ENCODE results near the gene FIG4. TPM values are rescaled to one million over a fixed set of nuclear protein-coding genes. Genes with fewer than 3 reads are reported as not detected.
A peak's percentile ranks its signal among the peaks of the same experiment; 100 is the strongest.
"Not testable (repeated sequence)": the region's sequence is repeated elsewhere in the genome, so short reads cannot be mapped to it uniquely, and the experiment has no call there.

The FIG4 gene
- total and polyA plus RNA-seq, 2 experiments from 2014 or later: 8.8 to 11.5 TPM

GRCh38 chr6:109770047-109770446 lies 79.0 kb downstream of the FIG4 start:
- in situ Hi-C loops (cut with MboI): no loop called here
- no peak for DNase-seq

GRCh38 chr6:109770779-109771178 lies 79.7 kb downstream of the FIG4 start:
- WGBS, 2 experiments (ENCODE audit: low coverage in 1 of 2, low lambda C conversion rate in 2 of 2, missing lambda C conversion rate in 2 of 2): 67 to 80% methylated on average over 5 of the region's 5 CpGs
- Histone ChIP-seq H3K9me2 (ENCODE audit: insufficient read depth) (no peaks in the 10 kb centered on the region), H3K79me2 (ENCODE audit: insufficient read depth) (no peaks in the 10 kb centered on the region), H3K36me3 (ENCODE audit: low read depth) (no peaks in the 10 kb centered on the region), H3K4me2 (ENCODE audit: unreplicated experiment) (no peak overlapping the region), H3K27me3 (replicated peaks; ENCODE audit: insufficient read depth) (no peaks in the 10 kb centered on the region), H3F3A (ENCODE audit: insufficient read depth) (peaks cover 39% of the 10 kb centered on the region), H3K27ac (no peak overlapping the region), H3K9ac (no peak overlapping the region), H3K4me3 (no peak overlapping the region), H3K4me1 (ENCODE audit: insufficient read depth) (peaks cover 45% of the 10 kb centered on the region), H4K20me1 (ENCODE audit: insufficient read depth) (no peaks in the 10 kb centered on the region), H3K9me3 (ENCODE audit: low read depth) (no peaks in the 10 kb centered on the region), H2AFZ (no peak overlapping the region)
- in situ Hi-C loops (cut with MboI): no loop called here
- TF ChIP-seq EZH2 (IDR thresholded peaks at IDR 0.05; ENCODE audit: insufficient read depth, poor library complexity, severe bottlenecking) (no peak), EZH2phosphoT487 (IDR thresholded peaks at IDR 0.05; ENCODE audit: insufficient read depth, low read depth) (no peak)
- DNase-seq: no peak

More at GRCh38 chr6:109770047-109770446, 79.0 kb downstream of the FIG4 start:
- TF ChIP-seq EZH2 (IDR thresholded peaks at IDR 0.05; ENCODE audit: insufficient read depth, poor library complexity, severe bottlenecking) (no peak), EZH2phosphoT487 (IDR thresholded peaks at IDR 0.05; ENCODE audit: insufficient read depth, low read depth) (no peak)
- H3K4me1 ChIP-seq (ENCODE audit: insufficient read depth): peaks cover 45% of the 10 kb centered on the region
- H3K9me3 ChIP-seq (ENCODE audit: low read depth): no peaks in the 10 kb centered on the region
- no peak overlapping the region for H3K9ac ChIP-seq
- no peaks in the 10 kb centered on the region for H3K27me3 ChIP-seq (replicated peaks; ENCODE audit: insufficient read depth)
- H3K79me2 ChIP-seq (ENCODE audit: insufficient read depth): no peaks in the 10 kb centered on the region
- 94 to 97% methylated on average over 2 of the region's 2 CpGs for WGBS, 2 experiments (ENCODE audit: low coverage in 1 of 2, low lambda C conversion rate in 2 of 2, missing lambda C conversion rate in 2 of 2)
- H3K27ac ChIP-seq: no peak overlapping the region
- no peaks in the 10 kb centered on the region for H4K20me1 ChIP-seq (ENCODE audit: insufficient read depth)
- H3K9me2 ChIP-seq (ENCODE audit: insufficient read depth): no peaks in the 10 kb centered on the region
- H3K36me3 ChIP-seq (ENCODE audit: low read depth): no peaks in the 10 kb centered on the region
- H3F3A ChIP-seq (ENCODE audit: insufficient read depth): peaks cover 39% of the 10 kb centered on the region
- H3K4me3 ChIP-seq: no peak overlapping the region
- H2AFZ ChIP-seq: no peak overlapping the region
- H3K4me2 ChIP-seq (ENCODE audit: unreplicated experiment): no peak overlapping the region

GRCh38 chr6:109771939-109772755 lies 81.1 kb downstream of the FIG4 start:
- H3K4me1 ChIP-seq (ENCODE audit: insufficient read depth): peaks cover 44% of the 10 kb centered on the region
- in situ Hi-C loops (cut with MboI): not testable (repeated sequence)

GRCh38 chr6:109772883-109773431 lies 81.9 kb downstream of the FIG4 start:
- H3K27ac ChIP-seq: peak overlapping the region; percentile 24
- H3K9ac ChIP-seq: no peak overlapping the region
- H3F3A ChIP-seq (ENCODE audit: insufficient read depth): peaks cover 30% of the 10 kb centered on the region
- H3K79me2 ChIP-seq (ENCODE audit: insufficient read depth): no peaks in the 10 kb centered on the region
- H4K20me1 ChIP-seq (ENCODE audit: insufficient read depth): no peaks in the 10 kb centered on the region
- peak; percentile 30 for DNase-seq
- H3K4me2 ChIP-seq (ENCODE audit: unreplicated experiment): peak overlapping the region; percentile 36
- H3K27me3 ChIP-seq (replicated peaks; ENCODE audit: insufficient read depth): no peaks in the 10 kb centered on the region
- H3K4me3 ChIP-seq: 0 out of 2 replicates have a peak overlapping the region, but pooled peaks have one; percentile 8
- 95 to 96% methylated on average over 1 of the region's 1 CpG for WGBS, 2 experiments (ENCODE audit: low coverage in 1 of 2, low lambda C conversion rate in 2 of 2, missing lambda C conversion rate in 2 of 2)
- H2AFZ ChIP-seq: no peak overlapping the region
- in situ Hi-C loops (cut with MboI): no loop called here
- no peaks in the 10 kb centered on the region for H3K36me3 ChIP-seq (ENCODE audit: low read depth)
- TF ChIP-seq EZH2 (IDR thresholded peaks at IDR 0.05; ENCODE audit: insufficient read depth, poor library complexity, severe bottlenecking) (no peak), EZH2phosphoT487 (IDR thresholded peaks at IDR 0.05; ENCODE audit: insufficient read depth, low read depth) (no peak)
- no peaks in the 10 kb centered on the region for H3K9me2 ChIP-seq (ENCODE audit: insufficient read depth)
- peaks cover 36% of the 10 kb centered on the region for H3K4me1 ChIP-seq (ENCODE audit: insufficient read depth)
- no peaks in the 10 kb centered on the region for H3K9me3 ChIP-seq (ENCODE audit: low read depth)

More at GRCh38 chr6:109771939-109772755, 81.1 kb downstream of the FIG4 start:
- H2AFZ ChIP-seq; H3K36me3 ChIP-seq (ENCODE audit: low read depth); H3K4me2 ChIP-seq (ENCODE audit: unreplicated experiment); H3K9me3 ChIP-seq (ENCODE audit: low read depth); H3K4me3 ChIP-seq; H3K27me3 ChIP-seq (replicated peaks; ENCODE audit: insufficient read depth); H3K79me2 ChIP-seq (ENCODE audit: insufficient read depth); H3K9me2 ChIP-seq (ENCODE audit: insufficient read depth); H3K9ac ChIP-seq; H4K20me1 ChIP-seq (ENCODE audit: insufficient read depth): not testable (repeated sequence)
- Histone ChIP-seq H3F3A (ENCODE audit: insufficient read depth) (peaks cover 38% of the 10 kb centered on the region), H3K27ac (0 out of 2 replicates have a peak overlapping the region, but pooled peaks have one; percentile 6)
- DNase-seq: peak; percentile 9
- 83 to 86% methylated on average over 7 of the region's 7 CpGs for WGBS, 2 experiments (ENCODE audit: low coverage in 1 of 2, low lambda C conversion rate in 2 of 2, missing lambda C conversion rate in 2 of 2)
